H1 (cell line): ENCODE data around the gene TBC1D9B. TPM values are rescaled to one million over a fixed set of nuclear protein-coding genes. Genes with fewer than 3 reads are reported as not detected.
A peak's percentile ranks its signal among the peaks of the same experiment; 100 is the strongest.

Source experiments
- CTCF ChIA-PET: fragments of 300-600 bp; sonication (Branson Sonifier 250); formaldehyde crosslinking; loops from one replicate; lab custom pipeline; 2021; ENCODE audit not compliant: partially characterized antibody; lab: Charles Lee
- POLR2A ChIA-PET: fragments of 300-600 bp; sonication (Branson Sonifier 250); formaldehyde crosslinking; loops from one replicate; lab custom pipeline; 2021; ENCODE audit warnings: inconsistent platforms; ENCODE audit not compliant: partially characterized antibody; lab: Charles Lee
- DNase-seq, 2 experiments: peaks; one replicate each; pipeline versions ENCODE4 v3.0.0 to v3.0.0-alpha.2; 2010 to 2022; ENCODE audit warnings: low spot score in 2 of 2, low read depth in 1 of 2, mixed read lengths in 1 of 2
- FAIRE-seq: peaks from 2 replicates; lab custom pipeline; 2011; peaks lifted over from hg19 to GRCh38; lab: Jason Lieb, UNC
- H2AFZ ChIP-seq: 2 replicates; pipeline ENCODE4 v1.8.1; 2012; ENCODE audit warnings: low read length, inconsistent platforms
- H2AK5ac ChIP-seq: 2 replicates; pipeline ENCODE4 v1.6.1; 2013; ENCODE audit warnings: low read depth, low read length
- H2BK120ac ChIP-seq: replicated peaks from 2 replicates; pipeline ENCODE3; 2013; ENCODE audit warnings: low read depth, low read length, inconsistent platforms
- H2BK12ac ChIP-seq: 2 replicates; pipeline ENCODE4 v1.6.1; 2013; ENCODE audit warnings: low read depth, low read length
- H2BK15ac ChIP-seq: 2 replicates; pipeline ENCODE4 v1.6.1; 2013; ENCODE audit warnings: low read length
- H2BK20ac ChIP-seq: 2 replicates; pipeline ENCODE4 v1.6.1; 2013; ENCODE audit warnings: low read length
- H2BK5ac ChIP-seq: 2 replicates; pipeline ENCODE4 v1.6.1; 2013; ENCODE audit warnings: low read depth, low read length
- H3K14ac ChIP-seq: 2 replicates; pipeline ENCODE4 v1.6.1; 2013; ENCODE audit warnings: inconsistent platforms; ENCODE audit not compliant: insufficient read length
- H3K18ac ChIP-seq: 2 replicates; pipeline ENCODE4 v1.6.1; 2013; ENCODE audit warnings: low read length; ENCODE audit errors: extremely low read depth
- H3K23ac ChIP-seq: 2 replicates; pipeline ENCODE4 v1.6.1; 2013; ENCODE audit warnings: inconsistent platforms; ENCODE audit not compliant: insufficient read length
- H3K23me2 ChIP-seq: 2 replicates; pipeline ENCODE4 v1.6.1; 2013; ENCODE audit warnings: low read depth, low read length
- H3K27ac ChIP-seq: 2 replicates; pipeline ENCODE4 v1.6.1; 2011; ENCODE audit warnings: low read depth, low read length, inconsistent platforms
- H3K27me3 ChIP-seq, 4 experiments: replicated peaks in 1 of 4; 1 replicate in 1 of 4; 2 replicates in 3 of 4; pipeline versions ENCODE4 v1.6.1 to v1.8.1; 2011 to 2013; ENCODE audit warnings: low read length in 3 of 4, mild to moderate bottlenecking in 3 of 4, inconsistent platforms in 2 of 4, mixed read lengths in 2 of 4, moderate library complexity in 1 of 4; ENCODE audit not compliant: control insufficient read depth in 3 of 4, insufficient read depth in 3 of 4; ENCODE audit errors: extremely low read depth in 1 of 4
- H3K36me3 ChIP-seq, 4 experiments: 2 replicates each; pipeline versions ENCODE4 v1.6.1 to v1.8.1; 2011 to 2013; ENCODE audit warnings: mild to moderate bottlenecking in 4 of 4, low read length in 3 of 4, moderate library complexity in 2 of 4, control low read depth in 1 of 4, inconsistent platforms in 1 of 4; ENCODE audit not compliant: insufficient read depth in 4 of 4, control insufficient read depth in 2 of 4
- H3K4ac ChIP-seq: replicated peaks from 2 replicates; pipeline ENCODE3; 2013; ENCODE audit warnings: low read length, low read depth, mixed read lengths, inconsistent platforms; ENCODE audit not compliant: insufficient read length
- H3K4me1 ChIP-seq, 4 experiments: replicated peaks in 1 of 4; 1 replicate in 1 of 4; 2 replicates in 3 of 4; pipeline versions ENCODE4 v1.6.1 to v1.8.1; 2011 to 2013; ENCODE audit warnings: low read length in 3 of 4, inconsistent platforms in 2 of 4, mixed read lengths in 1 of 4; ENCODE audit not compliant: insufficient read depth in 4 of 4, control insufficient read depth in 3 of 4
- H3K4me2 ChIP-seq, 2 experiments: 2 replicates each; pipeline versions ENCODE4 v1.6.1 to v1.8.1; 2011 to 2013; ENCODE audit warnings: low read depth in 2 of 2, low read length in 2 of 2, control low read depth in 1 of 2, inconsistent platforms in 1 of 2, mild to moderate bottlenecking in 1 of 2; ENCODE audit not compliant: insufficient read depth in 1 of 2
- H3K4me3 ChIP-seq, 4 experiments: fragments of 200-600, 300-600 bp in 1 of 4; sonication (generic), shearing (Covaris generic), sonication (Bioruptor Twin) in 1 of 4; 2 replicates each; pipeline versions ENCODE4 v1.5.1 to v1.8.1; 2011 to 2016; ENCODE audit warnings: low read length in 4 of 4, low read depth in 3 of 4, control low read depth in 2 of 4, inconsistent platforms in 2 of 4, mild to moderate bottlenecking in 2 of 4, mixed read lengths in 1 of 4, moderate library complexity in 1 of 4; ENCODE audit not compliant: insufficient read depth in 2 of 4; ENCODE audit errors: extremely low read depth in 1 of 4
- H3K56ac ChIP-seq: replicated peaks from 2 replicates; pipeline ENCODE3; 2013; ENCODE audit warnings: low read depth, mild to moderate bottlenecking, mixed read lengths, low read length, inconsistent platforms; ENCODE audit not compliant: insufficient read length
- H3K79me1 ChIP-seq: 2 replicates; pipeline ENCODE4 v1.6.1; 2013; ENCODE audit warnings: low read depth, low read length, control low read depth
- H3K79me2 ChIP-seq, 2 experiments: 2 replicates each; pipeline versions ENCODE4 v1.6.1 to v1.8.1; 2012 to 2013; ENCODE audit warnings: low read length in 2 of 2, mild to moderate bottlenecking in 2 of 2, inconsistent platforms in 1 of 2; ENCODE audit not compliant: insufficient read depth in 2 of 2, control insufficient read depth in 1 of 2
- H3K9ac ChIP-seq, 4 experiments: replicated peaks in 1 of 4; 1 replicate in 1 of 4; 2 replicates in 3 of 4; pipeline versions ENCODE4 v1.6.1 to v1.8.1; 2011 to 2013; ENCODE audit warnings: low read depth in 3 of 4, low read length in 3 of 4, control low read depth in 2 of 4, mild to moderate bottlenecking in 2 of 4, moderate library complexity in 2 of 4, inconsistent platforms in 1 of 4; ENCODE audit errors: extremely low read depth in 1 of 4
- H3K9me3 ChIP-seq, 2 experiments: 2 replicates each; pipeline versions ENCODE4 v1.6.1 to v1.8.1; 2012 to 2013; ENCODE audit warnings: mild to moderate bottlenecking in 2 of 2, moderate library complexity in 2 of 2, control low read depth in 1 of 2, inconsistent platforms in 1 of 2, low read depth in 1 of 2, low read length in 1 of 2, mixed read lengths in 1 of 2; ENCODE audit not compliant: insufficient read depth in 2 of 2
- H4K20me1 ChIP-seq, 2 experiments: replicated peaks in 1 of 2; 2 replicates each; pipeline versions ENCODE3 to v1.8.1; 2011 to 2013; ENCODE audit warnings: inconsistent platforms in 2 of 2, low read length in 2 of 2, mild to moderate bottlenecking in 1 of 2; ENCODE audit not compliant: insufficient read depth in 2 of 2, control insufficient read depth in 1 of 2
- H4K5ac ChIP-seq: 2 replicates; pipeline ENCODE4 v1.6.1; 2013; ENCODE audit warnings: low read length, low read depth, mixed read lengths, inconsistent platforms; ENCODE audit not compliant: insufficient read length
- H4K8ac ChIP-seq: 2 replicates; pipeline ENCODE4 v1.8.0; 2013; ENCODE audit warnings: mild to moderate bottlenecking, moderate library complexity, low read length, inconsistent platforms; ENCODE audit not compliant: insufficient read depth; ENCODE audit errors: extremely low read depth
- H4K91ac ChIP-seq: replicated peaks from 2 replicates; pipeline ENCODE3; 2013; ENCODE audit warnings: low read length, mixed read lengths, inconsistent platforms; ENCODE audit not compliant: insufficient read length
- ATF2 ChIP-seq: IDR thresholded peaks from 2 replicates; pipeline ENCODE4 v1.6.1; 2012; ENCODE audit warnings: low read length, inconsistent platforms
- CBX5 ChIP-seq: fragments of 300-800, 300-1000 bp; sonication (generic); IDR thresholded peaks from 2 replicates; pipeline ENCODE4 v1.7.1; 2016; ENCODE audit warnings: antibody characterized with exemption, low read length, low read depth
- CHD1 ChIP-seq: IDR thresholded peaks from 2 replicates; pipeline ENCODE4 v1.6.1; 2012; ENCODE audit warnings: low read depth, low read length, improper control_type of control experiment
- NANOG ChIP-seq: IDR thresholded peaks from 2 replicates; pipeline ENCODE4 v1.6.1; 2011; ENCODE audit warnings: low read length, low read depth, mild to moderate bottlenecking, inconsistent platforms; ENCODE audit not compliant: insufficient read depth, poor library complexity, severe bottlenecking
- SAP30 ChIP-seq: fragments of 300-600 bp; sonication (generic); IDR thresholded peaks from 2 replicates; pipeline ENCODE4 v1.7.1; 2012; ENCODE audit warnings: low read length, moderate library complexity, mild to moderate bottlenecking, inconsistent platforms; ENCODE audit not compliant: insufficient read depth, insufficient replicate concordance
- SP4 ChIP-seq: IDR thresholded peaks from 2 replicates; pipeline ENCODE4 v1.6.1; 2012; ENCODE audit warnings: low read length, inconsistent platforms
- SUZ12 ChIP-seq: fragments of 200-600 bp; sonication (generic); IDR thresholded peaks from 2 replicates; pipeline ENCODE4 v1.6.1; 2012; ENCODE audit warnings: mild to moderate bottlenecking, inconsistent platforms, low read length, moderate library complexity, mixed read lengths
- USF2 ChIP-seq: IDR thresholded peaks from 2 replicates; pipeline ENCODE4 v1.6.1; 2011; ENCODE audit warnings: low read length, improper control_type of control experiment
- WGBS, 2 experiments: shearing (Covaris generic) in 1 of 2; methylation state at CpG; one replicate each; pipeline versions ENCODE4 v1.1.6 to v1.1.7; 2013 to 2015; ENCODE audit warnings: low lambda C conversion rate in 2 of 2, mixed read lengths in 2 of 2, inconsistent platforms in 1 of 2, low coverage in 1 of 2, missing lambda C conversion rate in 1 of 2; ENCODE audit not compliant: insufficient replicate concordance in 2 of 2, insufficient coverage in 1 of 2, insufficient read length in 1 of 2; ENCODE audit errors: extremely low coverage in 1 of 2, missing lambda C conversion rate in 1 of 2; 5-methylcytosine and 5-hydroxymethylcytosine counted together
- polyA plus RNA-seq, 7 experiments: library from polyadenylated mRNA; depleted of rRNA in 3 of 7; stranded (reverse) in 5 of 7; unstranded in 2 of 7; fragments of >200 nt in 5 of 7; fragments of 200-250 nt in 2 of 7; gene quantifications; 1 replicate in 5 of 7; 2 replicates in 1 of 7; 4 replicates in 1 of 7; pipeline versions ENCODE4 v1.2.1 to v1.2.3, GENCODE V29; 2011 to 2013; ENCODE audit warnings: missing spikeins in 2 of 7, mixed read lengths in 2 of 7
- total RNA-seq: library from RNA; stranded (reverse); fragmentation: NEBNext Ultra II Directional; extraction: Animal tissue kit (Norgen Biotek cat#: 25700); gene quantifications from 2 replicates; pipeline ENCODE4 v1.2.1, GENCODE V29; 2021

TBC1D9B gene
- total and polyA plus RNA-seq, 2 of the 8 experiments (the other 6 are each of a cell fraction or from before 2014, with no cell fraction given), result 33.6 to 57.1 TPM

- Histone ChIP-seq H2BK120ac (no peak overlapping the region), H3K27ac (no peak overlapping the region)
- TF ChIP-seq CBX5 (no peak), SP4 (no peak), CHD1 (no peak), SAP30 (no peak), NANOG (no peak), SUZ12 (no peak), USF2 (no peak), ATF2 (no peak)
- TF ChIP-seq, all 59 proteins: peak for 0
- Histone ChIP-seq H2BK20ac (no peak overlapping the region), H3K4me3 (peak overlapping the region in 2 of 4 experiments; percentile 25 to 57; a peak in 4 of 8 replicates), H4K20me1 (peaks cover 0 to 15% of the 10 kb centered on the region in 2 experiments), H3K18ac (no peak overlapping the region), H3K23ac (no peak overlapping the region), H4K8ac (no peak overlapping the region), H3K23me2 (peaks cover 7% of the 10 kb centered on the region; the same call in 1 of the 2 replicates), H2AFZ (no peak overlapping the region), H3K36me3 (peaks cover 0 to 9% (median 0%) of the 10 kb centered on the region in 4 experiments; a peak in 3 of 8 replicates), H3K27me3 (peaks cover 0 to 6% (median 0%) of the 10 kb centered on the region in 4 experiments; a peak in 2 of 7 replicates), H3K14ac (no peak overlapping the region), H3K4ac (no peak overlapping the region), H3K9ac (no peak overlapping the region), H2BK5ac (no peak overlapping the region), H3K4me2 (peak overlapping the region; percentile 64 to 82), H2BK12ac (no peak overlapping the region), H3K9me3 (no peaks in the 10 kb centered on the region), H3K79me1 (peaks cover 4% of the 10 kb centered on the region), H3K56ac (no peak overlapping the region), H3K79me2 (peaks cover 0 to 2% of the 10 kb centered on the region in 2 experiments; a peak in 1 of 4 replicates), H4K5ac (no peak overlapping the region), H3K4me1 (peaks cover 0 to 7% (median 4%) of the 10 kb centered on the region in 4 experiments; a peak in 5 of 7 replicates), H4K91ac (no peak overlapping the region), H2BK15ac (no peak overlapping the region), H2AK5ac (no peak overlapping the region)
- 93% methylated on average over 23 of the region's 24 CpGs; no CpG with 5 or more reads in 1 of the 2 experiments for WGBS, 2 experiments
- no peak for DNase-seq
- ChIA-PET CTCF (interaction anchor here (0.9 to 3.5 kb wide), 13 partner anchors 10 to 186 kb away, joined by 3 to 24 read pairs (median 4); no protein-coding TSS in a partner anchor), POLR2A (interaction anchor here (0.6 to 1.4 kb wide), 4 partner anchors 11 to 262 kb away, joined by 3 to 5 read pairs (median 3); no protein-coding TSS in a partner anchor)
- no peak for FAIRE-seq
Measured at GRCh38 chr5:179906294-179906794, 1.4 kb downstream of the TBC1D9B start.
